Kasumi-1 (cell line): ENCODE measurements around the gene ACTN1.
"Not testable (repeated sequence)": the region's sequence is repeated elsewhere in the genome, so short reads cannot be mapped to it uniquely, and the experiment has no call there.

Experiments used
- DNase-seq, 2 experiments: peaks; one replicate each; lab custom pipeline; 2025; lab: John Stamatoyannopoulos, UW

ACTN1 gene

GRCh38 chr14:68979021-68979721 lies at the start of gene ACTN1:
ACTN1 (minus strand) TSS chr14:68979302; CDS start chr14:68979056, 246 bp downstream.
- peak; percentile 91 to 93 for DNase-seq

- DNase-seq: no peak
Observed at GRCh38 chr14:69027242-69027913, 48.3 kb upstream of the ACTN1 start.

GRCh38 chr14:69023035-69023434 lies 43.9 kb upstream of the ACTN1 start:
- DNase-seq: no peak

GRCh38 chr14:69022093-69022492 lies 43.0 kb upstream of the ACTN1 start:
- DNase-seq: not testable (repeated sequence)

- DNase-seq: no peak
Observed at GRCh38 chr14:69017706-69018105, 38.6 kb upstream of the ACTN1 start.

- no peak for DNase-seq
Observed at GRCh38 chr14:69014829-69015259, 35.7 kb upstream of the ACTN1 start.

- DNase-seq: peak; percentile 93 to 94
Observed at GRCh38 chr14:69013943-69014782, 35.1 kb upstream of the ACTN1 start.

GRCh38 chr14:69012256-69012953 lies 33.3 kb upstream of the ACTN1 start:
- DNase-seq: no peak

GRCh38 chr14:69010648-69011047 lies 31.5 kb upstream of the ACTN1 start:
- DNase-seq: no peak

- no peak for DNase-seq
Observed at GRCh38 chr14:69008421-69008884, 29.4 kb upstream of the ACTN1 start.

GRCh38 chr14:69006346-69006745 lies 27.2 kb upstream of the ACTN1 start:
- DNase-seq: no peak

GRCh38 chr14:69005432-69006148 lies 26.5 kb upstream of the ACTN1 start:
- DNase-seq: peak; percentile 21 to 38

GRCh38 chr14:69004731-69005431 lies 25.8 kb upstream of the ACTN1 start:
- DNase-seq: no peak

- no peak for DNase-seq
Observed at GRCh38 chr14:69003626-69004025, 24.5 kb upstream of the ACTN1 start.

- no peak for DNase-seq
Observed at GRCh38 chr14:69002069-69002468, 23.0 kb upstream of the ACTN1 start.

GRCh38 chr14:69001375-69001774 lies 22.3 kb upstream of the ACTN1 start:
- DNase-seq: no peak

- no peak for DNase-seq
Observed at GRCh38 chr14:68998062-68998461, 19.0 kb upstream of the ACTN1 start.

- no peak for DNase-seq
Observed at GRCh38 chr14:68995731-68996130, 16.6 kb upstream of the ACTN1 start.

GRCh38 chr14:68994056-68994455 lies 15.0 kb upstream of the ACTN1 start:
- no peak for DNase-seq

- DNase-seq: no peak
Observed at GRCh38 chr14:68987653-68988036, 8.5 kb upstream of the ACTN1 start.
